ENCODE results near the gene TEAD1.

The TEAD1 gene

GRCh38 chr11:12768726-12769673 lies 94.8 kb downstream of the TEAD1 start:
- TF ChIP-seq, protein P1, sequence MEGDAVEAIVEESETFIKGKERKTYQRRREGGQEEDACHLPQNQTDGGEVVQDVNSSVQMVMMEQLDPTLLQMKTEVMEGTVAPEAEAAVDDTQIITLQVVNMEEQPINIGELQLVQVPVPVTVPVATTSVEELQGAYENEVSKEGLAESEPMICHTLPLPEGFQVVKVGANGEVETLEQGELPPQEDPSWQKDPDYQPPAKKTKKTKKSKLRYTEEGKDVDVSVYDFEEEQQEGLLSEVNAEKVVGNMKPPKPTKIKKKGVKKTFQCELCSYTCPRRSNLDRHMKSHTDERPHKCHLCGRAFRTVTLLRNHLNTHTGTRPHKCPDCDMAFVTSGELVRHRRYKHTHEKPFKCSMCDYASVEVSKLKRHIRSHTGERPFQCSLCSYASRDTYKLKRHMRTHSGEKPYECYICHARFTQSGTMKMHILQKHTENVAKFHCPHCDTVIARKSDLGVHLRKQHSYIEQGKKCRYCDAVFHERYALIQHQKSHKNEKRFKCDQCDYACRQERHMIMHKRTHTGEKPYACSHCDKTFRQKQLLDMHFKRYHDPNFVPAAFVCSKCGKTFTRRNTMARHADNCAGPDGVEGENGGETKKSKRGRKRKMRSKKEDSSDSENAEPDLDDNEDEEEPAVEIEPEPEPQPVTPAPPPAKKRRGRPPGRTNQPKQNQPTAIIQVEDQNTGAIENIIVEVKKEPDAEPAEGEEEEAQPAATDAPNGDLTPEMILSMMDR (conservative IDR thresholded peaks at IDR 0.05; ENCODE audit: low read depth): no peak
- H3K27ac ChIP-seq: peak overlapping the region; percentile 82
- POLR2A ChIA-PET (ENCODE audit: low non-redundant PET): no interaction called here

DNA sequence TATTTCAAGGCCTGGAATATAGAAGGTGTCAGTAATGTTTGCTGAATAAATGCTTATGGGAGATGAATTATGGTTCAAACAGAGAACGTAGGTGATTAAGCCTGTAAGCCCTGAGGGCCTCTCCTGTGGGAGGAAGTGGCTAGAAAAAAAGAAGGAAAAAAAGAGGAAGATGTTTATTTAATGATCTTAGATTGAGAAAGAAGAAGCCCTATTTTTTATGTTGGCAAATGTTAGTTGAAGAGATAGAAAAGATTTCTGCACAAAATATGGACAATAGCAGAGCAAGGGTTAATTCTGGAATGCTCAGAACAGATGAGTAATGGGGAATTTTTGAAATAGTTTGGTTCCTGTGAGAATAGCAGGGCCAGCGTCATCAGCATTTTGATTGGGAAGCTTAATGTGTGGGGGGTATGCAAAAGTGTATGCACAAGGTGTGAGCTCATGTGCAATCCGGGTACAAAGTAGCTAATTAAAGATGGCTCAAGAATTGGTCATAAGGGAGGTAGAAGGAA lies 95.7 kb downstream of the TEAD1 start:
- TF ChIP-seq, protein P1 (conservative IDR thresholded peaks at IDR 0.05; ENCODE audit: low read depth): no peak
- ChIA-PET CTCF (interaction anchor here (1.3 kb wide), 1 partner anchor 15 kb away, joined by 3 read pairs; no protein-coding TSS in a partner anchor), POLR2A (ENCODE audit: low non-redundant PET) (no interaction called here)
- peak overlapping the region; percentile 82 for H3K27ac ChIP-seq
- DNase-seq (ENCODE audit: low spot score): peak; percentile 83

More at GRCh38 chr11:12768726-12769673, 94.8 kb downstream of the TEAD1 start:
- CTCF ChIA-PET: interaction anchor here (0.7 kb wide), 1 partner anchor 76 kb away, joined by 4 read pairs; no protein-coding TSS in a partner anchor
- no peak for DNase-seq (ENCODE audit: low spot score)

DNA sequence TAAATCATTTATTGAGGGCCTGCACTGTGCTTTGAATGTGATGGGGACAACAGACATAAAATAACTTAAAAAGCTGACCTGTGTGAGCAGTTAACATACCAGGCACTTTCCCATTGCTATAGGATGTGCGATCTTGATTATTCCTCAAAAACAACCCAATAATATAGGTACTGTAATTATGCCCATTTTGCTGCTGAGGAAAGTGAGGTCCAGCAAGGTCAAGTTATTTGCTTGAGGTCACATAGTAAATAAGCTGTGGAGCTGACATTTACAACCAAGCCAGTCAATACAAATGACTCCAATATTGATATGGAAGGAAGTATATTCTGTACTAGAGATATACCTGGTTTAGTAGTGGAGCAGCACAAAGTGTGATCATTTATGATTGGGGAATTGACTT lies 96.2 kb downstream of the TEAD1 start:
- ChIA-PET POLR2A (ENCODE audit: low non-redundant PET) (no interaction called here), CTCF (interaction anchor here (0.7 to 1.3 kb wide), 2 partner anchors 16 to 285 kb away, joined by 3 read pairs; no protein-coding TSS in a partner anchor)
- TF ChIP-seq, protein P1 (conservative IDR thresholded peaks at IDR 0.05; ENCODE audit: low read depth): no peak
- no peak overlapping the region for H3K27ac ChIP-seq
- DNase-seq (ENCODE audit: low spot score): no peak

DNA sequence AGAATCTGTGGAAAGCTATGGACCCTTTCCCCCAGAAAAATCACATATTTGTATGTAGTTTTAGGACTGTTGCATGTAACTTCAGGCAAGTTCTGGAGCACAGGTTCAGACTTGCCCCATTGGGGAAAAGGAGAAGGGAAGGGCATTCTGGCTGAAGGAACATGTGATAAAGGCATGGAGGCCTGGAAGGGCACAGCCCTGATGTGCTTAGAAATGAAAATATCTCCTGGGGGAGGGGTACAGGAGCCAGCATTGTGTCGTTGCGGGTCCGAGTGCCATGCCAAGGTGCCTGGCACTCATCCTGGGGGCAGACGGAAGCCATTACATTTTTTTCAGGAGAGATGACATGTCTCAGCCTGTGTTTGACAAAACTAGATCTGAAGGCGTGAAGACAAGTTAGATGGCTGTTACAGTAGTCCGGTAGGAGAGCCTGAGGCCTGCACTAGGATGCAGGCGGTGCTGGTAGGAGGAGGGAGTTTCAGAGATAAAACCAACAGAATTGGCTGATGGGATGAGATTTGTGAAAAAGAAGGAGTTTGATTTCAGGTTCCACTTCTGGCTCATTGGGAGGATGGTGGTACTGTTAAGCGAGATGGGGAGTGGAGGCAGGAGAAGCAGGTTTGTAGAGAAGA lies 96.9 kb downstream of the TEAD1 start:
- H3K27ac ChIP-seq: peak overlapping the region; percentile 85
- POLR2A ChIA-PET (ENCODE audit: low non-redundant PET): no interaction called here
- CTCF ChIA-PET: interaction anchor here (0.6 to 1.3 kb wide), 3 partner anchors 17 to 286 kb away, joined by 3 read pairs; no protein-coding TSS in a partner anchor
- peak; percentile 70 for DNase-seq (ENCODE audit: low spot score)
- TF ChIP-seq, protein P1 (conservative IDR thresholded peaks at IDR 0.05; ENCODE audit: low read depth): no peak

DNA sequence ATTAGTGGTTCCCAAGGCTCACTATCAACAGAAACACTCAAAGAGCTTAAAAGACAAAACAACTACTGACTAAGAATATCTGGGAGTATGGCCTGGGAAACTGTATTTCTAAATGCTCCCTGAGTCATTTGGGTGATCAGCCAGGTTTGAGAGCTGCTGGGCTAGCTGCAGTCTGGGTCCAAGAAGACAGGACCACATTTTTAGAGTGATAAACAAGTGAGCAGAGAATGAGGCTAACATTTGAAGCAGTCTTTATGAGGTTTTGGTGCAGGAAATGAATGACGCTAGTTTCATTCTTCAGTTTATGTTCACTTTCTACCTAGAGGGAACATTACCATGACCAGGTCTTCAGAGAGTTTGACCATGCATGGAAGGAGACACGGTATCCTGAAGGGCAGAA lies 97.7 kb downstream of the TEAD1 start:
- TF ChIP-seq, protein P1 (conservative IDR thresholded peaks at IDR 0.05; ENCODE audit: low read depth): no peak
- no peak for DNase-seq (ENCODE audit: low spot score)
- ChIA-PET CTCF (interaction anchor here (0.6 kb wide), 1 partner anchor 18 kb away, joined by 3 read pairs; no protein-coding TSS in a partner anchor), POLR2A (ENCODE audit: low non-redundant PET) (no interaction called here)
- no peak overlapping the region for H3K27ac ChIP-seq

GRCh38 chr11:12772324-12772723 lies 98.1 kb downstream of the TEAD1 start:
- ChIA-PET CTCF (interaction anchor here (0.6 kb wide), 1 partner anchor 301 kb away, joined by 3 read pairs; no protein-coding TSS in a partner anchor), POLR2A (ENCODE audit: low non-redundant PET) (no interaction called here)
- TF ChIP-seq, protein P1 (conservative IDR thresholded peaks at IDR 0.05; ENCODE audit: low read depth): no peak
- DNase-seq (ENCODE audit: low spot score): no peak
- H3K27ac ChIP-seq: no peak overlapping the region

Data from RWPE1 (cell line).